ENCODE measurements around the gene GMDS. TPM values are rescaled to one million over a fixed set of nuclear protein-coding genes. Genes with fewer than 3 reads are reported as not detected.

GMDS gene
- total and polyA plus RNA-seq, 9 donors, result 6.6 to 20.6 (median 11.0) TPM

- intact Hi-C loops (cut with DNase I), result no loop called here
- TF ChIP-seq EP300 (IDR thresholded peaks at IDR 0.05) (no peak), CTCF (IDR thresholded peaks at IDR 0.05) (no peak), POLR2A (IDR thresholded peaks at IDR 0.05) (no peak)
- WGBS, 3 donors, result 92 to 97% (median 95%) methylated on average over 3 of the region's 3 CpGs
- H3K27ac ChIP-seq, result no peak overlapping the region
- no peaks in the 10 kb centered on the region for H3K9me3 ChIP-seq
- no peak for DNase-seq
- no peaks in the 10 kb centered on the region for H3K4me1 ChIP-seq (ENCODE audit: insufficient read depth)
- no peaks in the 10 kb centered on the region for H3K27me3 ChIP-seq
- no peak overlapping the region for H3K4me3 ChIP-seq
- H3K36me3 ChIP-seq, result no peaks in the 10 kb centered on the region
These were observed 40.0 kb downstream of the GMDS start for GRCh38 chr6:2205396-2205795.

GRCh38 chr6:2204272-2204671, 41.1 kb downstream of the GMDS start:
- Histone ChIP-seq H3K4me3 (no peak overlapping the region), H3K4me1 (ENCODE audit: insufficient read depth) (no peaks in the 10 kb centered on the region), H3K27ac (no peak overlapping the region), H3K36me3 (no peaks in the 10 kb centered on the region), H3K27me3 (no peaks in the 10 kb centered on the region), H3K9me3 (no peaks in the 10 kb centered on the region)
- WGBS, 3 donors, result 75 to 93% (median 89%) methylated on average over 2 of the region's 2 CpGs
- intact Hi-C loops (cut with DNase I), result no loop called here
- DNase-seq, result no peak
- TF ChIP-seq EP300 (IDR thresholded peaks at IDR 0.05) (no peak), CTCF (IDR thresholded peaks at IDR 0.05) (no peak), POLR2A (IDR thresholded peaks at IDR 0.05) (no peak)

GRCh38 chr6:2203264-2203663, 42.1 kb downstream of the GMDS start:
- Histone ChIP-seq H3K36me3 (no peaks in the 10 kb centered on the region), H3K27me3 (no peaks in the 10 kb centered on the region), H3K4me3 (no peak overlapping the region), H3K9me3 (no peaks in the 10 kb centered on the region), H3K4me1 (ENCODE audit: insufficient read depth) (no peaks in the 10 kb centered on the region), H3K27ac (no peak overlapping the region)
- intact Hi-C loops (cut with DNase I), result no loop called here
- TF ChIP-seq POLR2A (IDR thresholded peaks at IDR 0.05), result no peak
- TF ChIP-seq CTCF (IDR thresholded peaks at IDR 0.05), result no peak
- TF ChIP-seq EP300 (IDR thresholded peaks at IDR 0.05), result no peak
- DNase-seq, result no peak
- WGBS, 3 donors, result 25 to 52% (median 45%) methylated on average over 3 of the region's 3 CpGs

GRCh38 chr6:2197984-2198383, 47.4 kb downstream of the GMDS start:
- H3K4me1 ChIP-seq (ENCODE audit: insufficient read depth), result no peaks in the 10 kb centered on the region
- no peak overlapping the region for H3K4me3 ChIP-seq
- TF ChIP-seq EP300 (IDR thresholded peaks at IDR 0.05) (no peak), CTCF (IDR thresholded peaks at IDR 0.05) (no peak), POLR2A (IDR thresholded peaks at IDR 0.05) (no peak)
- H3K27me3 ChIP-seq, result no peaks in the 10 kb centered on the region
- H3K36me3 ChIP-seq, result no peaks in the 10 kb centered on the region
- no peaks in the 10 kb centered on the region for H3K9me3 ChIP-seq
- 90 to 92% (median 92%) methylated on average over 4 of the region's 4 CpGs for WGBS, 3 donors
- H3K27ac ChIP-seq, result no peak overlapping the region
- no peak for DNase-seq
- intact Hi-C loops (cut with DNase I), result loop anchor here in 2 of 4 donors (5.0 kb wide), 2 partner anchors 596 to 601 kb away; no protein-coding TSS in a partner anchor

Data from ovary (tissue), 9 donors.